ENCODE data around the gene CHRNA1. TPM values are rescaled to one million over a fixed set of nuclear protein-coding genes. Genes with fewer than 3 reads are reported as not detected.

Gene CHRNA1
- total RNA-seq, 2 experiments from 2014 or later: not detected

GRCh38 chr2:174717916-174718315 lies 46.4 kb downstream of the CHRNA1 start:
- no peaks in the 10 kb centered on the region for H3K9me2 ChIP-seq (ENCODE audit: insufficient read depth, low read length)
- no peaks in the 10 kb centered on the region for H3K79me2 ChIP-seq (ENCODE audit: insufficient read depth, low read depth, low read length)
- no peak overlapping the region for H3K27ac ChIP-seq (ENCODE audit: low read depth, low read length, poor library complexity, severe bottlenecking)
- TF ChIP-seq CTCF (conservative IDR thresholded peaks at IDR 0.05; ENCODE audit: low read length) (no peak), EZH2phosphoT487 (IDR thresholded peaks at IDR 0.05; ENCODE audit: borderline replicate concordance, low read depth, low read length) (no peak)
- no TSS peak for BruUV-seq (replicated peaks)
- H3K4me2 ChIP-seq (ENCODE audit: low read length): no peak overlapping the region
- ChIA-PET CTCF (ENCODE audit: unreplicated experiment) (no interaction called here), POLR2A (no interaction called here)
- H3K9me3 ChIP-seq (ENCODE audit: low read length): no peaks in the 10 kb centered on the region
- no peak for DNase-seq (ENCODE audit: low spot score)
- no peak overlapping the region for H2AFZ ChIP-seq (ENCODE audit: low read length)
- no peaks in the 10 kb centered on the region for H3K4me1 ChIP-seq (ENCODE audit: insufficient read depth, low read length, poor library complexity, severe bottlenecking)
- H3K4me3 ChIP-seq (ENCODE audit: low read depth, low read length, poor library complexity, severe bottlenecking): no peak overlapping the region
- no peaks in the 10 kb centered on the region for H3K36me3 ChIP-seq (ENCODE audit: insufficient read depth, low read length)
- intact Hi-C loops (cut with micrococcal nuclease; ENCODE audit: unreplicated experiment): no loop called here
- no peaks in the 10 kb centered on the region for H4K20me1 ChIP-seq (ENCODE audit: insufficient read depth, low read length)

- Histone ChIP-seq H3K36me3 (ENCODE audit: insufficient read depth, low read length) (no peaks in the 10 kb centered on the region), H3K9me2 (ENCODE audit: insufficient read depth, low read length) (no peaks in the 10 kb centered on the region), H3K4me2 (ENCODE audit: low read length) (no peak overlapping the region), H3K79me2 (ENCODE audit: insufficient read depth, low read depth, low read length) (no peaks in the 10 kb centered on the region), H2AFZ (ENCODE audit: low read length) (no peak overlapping the region), H3K9me3 (ENCODE audit: low read length) (no peaks in the 10 kb centered on the region), H4K20me1 (ENCODE audit: insufficient read depth, low read length) (no peaks in the 10 kb centered on the region), H3K4me1 (ENCODE audit: insufficient read depth, low read length, poor library complexity, severe bottlenecking) (no peaks in the 10 kb centered on the region), H3K27ac (ENCODE audit: low read depth, low read length, poor library complexity, severe bottlenecking) (no peak overlapping the region), H3K4me3 (ENCODE audit: low read depth, low read length, poor library complexity, severe bottlenecking) (no peak overlapping the region)
- no peak for DNase-seq (ENCODE audit: low spot score)
- ChIA-PET POLR2A (no interaction called here), CTCF (ENCODE audit: unreplicated experiment) (no interaction called here)
- no peak for TF ChIP-seq CTCF (conservative IDR thresholded peaks at IDR 0.05; ENCODE audit: low read length)
- no peak for TF ChIP-seq EZH2phosphoT487 (IDR thresholded peaks at IDR 0.05; ENCODE audit: borderline replicate concordance, low read depth, low read length)
- intact Hi-C loops (cut with micrococcal nuclease; ENCODE audit: unreplicated experiment): no loop called here
- BruUV-seq (replicated peaks): no TSS peak
Observed at GRCh38 chr2:174717273-174717672, 47.0 kb downstream of the CHRNA1 start.

GRCh38 chr2:174716785-174717184 lies 47.5 kb downstream of the CHRNA1 start:
- Histone ChIP-seq H3K4me2 (ENCODE audit: low read length) (no peak overlapping the region), H3K4me3 (ENCODE audit: low read depth, low read length, poor library complexity, severe bottlenecking) (no peak overlapping the region), H3K79me2 (ENCODE audit: insufficient read depth, low read depth, low read length) (no peaks in the 10 kb centered on the region), H3K36me3 (ENCODE audit: insufficient read depth, low read length) (no peaks in the 10 kb centered on the region), H2AFZ (ENCODE audit: low read length) (no peak overlapping the region), H3K9me2 (ENCODE audit: insufficient read depth, low read length) (no peaks in the 10 kb centered on the region), H3K9me3 (ENCODE audit: low read length) (no peaks in the 10 kb centered on the region), H4K20me1 (ENCODE audit: insufficient read depth, low read length) (no peaks in the 10 kb centered on the region), H3K27ac (ENCODE audit: low read depth, low read length, poor library complexity, severe bottlenecking) (no peak overlapping the region), H3K4me1 (ENCODE audit: insufficient read depth, low read length, poor library complexity, severe bottlenecking) (no peaks in the 10 kb centered on the region)
- ChIA-PET POLR2A (no interaction called here), CTCF (ENCODE audit: unreplicated experiment) (no interaction called here)
- DNase-seq (ENCODE audit: low spot score): no peak
- BruUV-seq (replicated peaks): no TSS peak
- TF ChIP-seq CTCF (conservative IDR thresholded peaks at IDR 0.05; ENCODE audit: low read length): no peak
- no peak for TF ChIP-seq EZH2phosphoT487 (IDR thresholded peaks at IDR 0.05; ENCODE audit: borderline replicate concordance, low read depth, low read length)
- intact Hi-C loops (cut with micrococcal nuclease; ENCODE audit: unreplicated experiment): no loop called here
